ENCODE results near the gene TMEM63A.

DNA sequence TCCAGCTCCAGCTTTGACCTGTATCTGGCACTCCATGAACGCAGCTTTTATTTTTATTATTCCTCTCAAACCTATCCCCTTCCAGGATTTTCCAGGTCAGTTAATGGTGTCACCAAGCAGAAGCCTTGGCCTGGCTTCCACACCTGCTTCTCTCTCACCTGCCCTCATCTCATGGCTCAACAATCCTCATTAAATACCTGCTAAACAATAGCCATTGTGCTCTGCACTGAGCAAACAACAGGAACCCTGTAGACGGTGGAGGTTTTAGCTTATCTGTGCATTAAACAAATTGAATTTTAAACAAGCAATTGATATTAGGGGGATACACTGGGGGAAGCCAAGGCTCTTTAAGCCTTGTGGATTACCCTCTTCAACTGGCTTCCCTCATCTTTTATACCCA is 26.6 kb upstream of the TMEM63A start:
- no peak for TF ChIP-seq EZH2 (IDR thresholded peaks at IDR 0.05; ENCODE audit: borderline replicate concordance, low read length)
- TF ChIP-seq, protein P1, sequence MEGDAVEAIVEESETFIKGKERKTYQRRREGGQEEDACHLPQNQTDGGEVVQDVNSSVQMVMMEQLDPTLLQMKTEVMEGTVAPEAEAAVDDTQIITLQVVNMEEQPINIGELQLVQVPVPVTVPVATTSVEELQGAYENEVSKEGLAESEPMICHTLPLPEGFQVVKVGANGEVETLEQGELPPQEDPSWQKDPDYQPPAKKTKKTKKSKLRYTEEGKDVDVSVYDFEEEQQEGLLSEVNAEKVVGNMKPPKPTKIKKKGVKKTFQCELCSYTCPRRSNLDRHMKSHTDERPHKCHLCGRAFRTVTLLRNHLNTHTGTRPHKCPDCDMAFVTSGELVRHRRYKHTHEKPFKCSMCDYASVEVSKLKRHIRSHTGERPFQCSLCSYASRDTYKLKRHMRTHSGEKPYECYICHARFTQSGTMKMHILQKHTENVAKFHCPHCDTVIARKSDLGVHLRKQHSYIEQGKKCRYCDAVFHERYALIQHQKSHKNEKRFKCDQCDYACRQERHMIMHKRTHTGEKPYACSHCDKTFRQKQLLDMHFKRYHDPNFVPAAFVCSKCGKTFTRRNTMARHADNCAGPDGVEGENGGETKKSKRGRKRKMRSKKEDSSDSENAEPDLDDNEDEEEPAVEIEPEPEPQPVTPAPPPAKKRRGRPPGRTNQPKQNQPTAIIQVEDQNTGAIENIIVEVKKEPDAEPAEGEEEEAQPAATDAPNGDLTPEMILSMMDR (IDR thresholded peaks at IDR 0.05; ENCODE audit: low read length), result no peak

Measured in OCI-LY1 (cell line).